NCI-H2171 treated with DMSO at 0.1 percent for 48 hours (cell line): ENCODE data around the gene NCAPH2.
A peak's percentile ranks its signal among the peaks of the same experiment; 100 is the strongest.
"Not testable (repeated sequence)": the region's sequence is repeated elsewhere in the genome, so short reads cannot be mapped to it uniquely, and the experiment has no call there.

Source experiments
- DNase-seq: peaks from one replicate; lab custom pipeline; 2025; lab: John Stamatoyannopoulos, UW

Gene NCAPH2

DNA sequence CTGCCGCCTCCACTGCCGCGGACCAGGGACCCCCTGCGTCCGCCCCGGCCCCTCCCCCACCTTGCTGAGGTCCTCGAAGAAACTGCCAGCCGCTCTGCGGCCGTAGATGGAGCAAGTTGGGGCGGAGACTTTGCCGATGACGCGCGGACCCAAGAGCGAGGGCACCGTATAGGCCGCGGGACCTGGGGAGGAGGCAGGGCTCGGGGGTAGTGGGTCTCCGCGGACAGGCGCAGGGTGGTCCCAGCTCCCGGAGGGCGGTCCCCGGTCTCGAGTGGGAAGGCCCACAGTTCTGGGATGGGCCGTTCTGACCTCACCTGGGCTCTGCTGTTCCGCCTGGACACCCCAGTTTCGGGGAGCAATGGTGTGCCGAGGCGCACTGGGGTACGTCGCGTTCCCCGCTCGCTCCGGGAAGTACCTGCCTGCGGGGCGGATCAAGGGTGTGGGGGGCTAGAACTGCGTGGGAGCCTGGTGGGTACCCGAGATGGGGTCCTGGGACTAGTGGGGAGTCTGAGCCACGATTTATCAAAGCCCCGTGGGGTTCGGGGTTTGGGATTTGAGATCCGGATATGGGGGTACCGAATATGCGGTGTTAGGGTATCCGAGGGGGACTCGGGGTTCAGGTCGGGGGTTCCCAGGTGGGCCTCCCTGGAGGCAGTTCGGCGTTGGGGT, 23.0 kb downstream of the NCAPH2 start:
- DNase-seq = peak; percentile 38

DNA sequence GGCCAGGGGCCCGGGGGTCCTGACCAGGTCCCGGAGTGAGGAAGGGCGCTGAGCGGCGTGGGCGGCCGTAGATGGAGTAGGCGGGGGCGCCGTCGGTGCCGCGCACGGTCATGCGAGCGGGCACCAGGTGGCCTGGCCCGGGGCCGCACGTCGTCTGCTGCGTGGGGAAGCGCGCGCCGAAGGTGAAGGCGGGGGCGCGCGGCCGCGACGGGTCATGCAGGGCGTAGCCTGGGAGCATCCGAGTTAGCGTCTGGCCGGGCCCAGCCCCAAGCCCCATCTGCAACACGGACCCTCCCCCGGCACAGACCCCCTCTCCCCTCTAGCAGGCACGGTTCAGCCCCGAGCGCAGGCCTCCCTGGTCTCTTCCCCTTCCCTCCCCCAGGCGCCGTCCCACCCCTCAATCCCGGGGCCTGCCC, 23.5 kb downstream of the NCAPH2 start:
- DNase-seq = no peak

DNA sequence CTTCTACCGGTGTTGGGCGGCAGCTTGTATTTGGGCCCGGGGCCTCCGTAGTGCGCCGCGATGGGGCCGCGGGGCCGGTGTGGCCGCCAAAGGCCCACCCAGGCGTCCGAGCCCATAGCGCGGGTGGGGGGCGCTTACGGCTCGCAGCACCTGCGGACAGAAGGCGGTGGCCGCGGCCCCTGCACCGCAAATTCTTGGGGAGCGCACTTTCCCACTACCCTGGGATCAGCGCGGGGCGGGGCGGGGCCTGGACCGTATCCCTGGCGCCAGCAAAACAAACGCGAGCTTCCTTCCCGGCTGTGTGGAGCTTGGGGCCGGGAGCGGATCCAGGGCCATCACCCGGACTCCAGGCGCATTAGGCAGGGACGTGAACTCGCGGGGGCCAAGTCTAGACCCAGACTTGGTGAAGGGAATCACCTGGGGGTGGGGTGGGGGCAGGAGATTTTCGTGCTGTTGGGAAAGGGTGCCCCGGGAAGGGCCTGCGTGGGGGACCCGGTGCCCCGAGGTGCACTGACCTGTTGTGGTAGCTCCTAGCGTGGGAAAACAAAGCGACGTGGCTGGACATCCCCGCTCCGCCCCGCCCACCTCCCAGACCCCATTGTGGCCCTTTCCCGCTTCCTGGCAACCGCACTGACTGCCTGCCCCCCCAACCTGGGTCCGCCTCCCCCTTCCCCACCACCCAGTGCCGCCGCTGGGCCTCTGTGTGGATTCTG, 24.1 kb downstream of the NCAPH2 start:
- DNase-seq = peak; percentile 34

- DNase-seq = no peak
These were observed 25.1 kb downstream of the NCAPH2 start for GRCh38 chr22:50532824-50533796.

DNA sequence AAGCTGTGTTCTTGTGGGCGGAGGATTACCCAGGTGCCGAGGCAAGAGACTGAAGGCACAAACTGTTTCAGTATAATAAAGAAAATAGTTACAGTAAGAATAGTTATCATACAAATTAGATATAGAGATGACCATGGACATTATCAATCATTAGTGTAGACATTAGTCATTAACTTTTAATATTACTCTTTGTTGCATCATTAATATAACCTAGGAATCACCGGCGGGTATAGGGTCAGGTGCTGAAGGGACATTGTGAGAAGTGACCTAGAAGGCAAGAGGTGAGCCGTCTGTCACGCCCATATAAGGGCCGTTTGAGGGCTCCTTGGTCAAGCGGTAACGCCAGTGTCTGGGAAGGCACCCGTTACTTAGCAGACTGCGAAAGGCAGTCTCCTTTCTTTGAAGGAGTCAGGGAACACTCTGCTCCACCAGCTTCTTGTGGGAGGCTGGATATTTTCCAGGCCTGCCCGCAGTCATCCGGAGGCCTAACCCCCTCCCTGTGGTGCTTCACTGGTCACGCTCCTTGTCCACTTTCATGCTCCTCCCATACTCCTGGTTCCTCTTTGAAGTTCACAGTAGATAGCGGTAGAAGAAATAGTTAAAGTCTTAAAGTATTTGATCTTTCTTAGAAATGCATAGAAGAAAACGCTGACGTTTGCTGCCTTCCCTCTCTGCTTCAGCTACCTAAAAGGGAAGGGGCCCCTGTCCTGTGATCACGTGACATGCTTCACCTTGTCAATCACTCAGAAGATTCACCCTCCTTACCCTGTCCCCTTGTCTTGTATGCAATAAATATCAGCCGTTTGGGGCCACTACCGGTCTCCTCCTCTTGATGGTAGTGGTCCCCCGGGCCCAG, 26.1 kb downstream of the NCAPH2 start:
- DNase-seq = not testable (repeated sequence)

- DNase-seq = no peak
These were observed 27.1 kb downstream of the NCAPH2 start for GRCh38 chr22:50535113-50535512.

- DNase-seq = no peak
These were observed 28.2 kb downstream of the NCAPH2 start for GRCh38 chr22:50536226-50536625.

DNA sequence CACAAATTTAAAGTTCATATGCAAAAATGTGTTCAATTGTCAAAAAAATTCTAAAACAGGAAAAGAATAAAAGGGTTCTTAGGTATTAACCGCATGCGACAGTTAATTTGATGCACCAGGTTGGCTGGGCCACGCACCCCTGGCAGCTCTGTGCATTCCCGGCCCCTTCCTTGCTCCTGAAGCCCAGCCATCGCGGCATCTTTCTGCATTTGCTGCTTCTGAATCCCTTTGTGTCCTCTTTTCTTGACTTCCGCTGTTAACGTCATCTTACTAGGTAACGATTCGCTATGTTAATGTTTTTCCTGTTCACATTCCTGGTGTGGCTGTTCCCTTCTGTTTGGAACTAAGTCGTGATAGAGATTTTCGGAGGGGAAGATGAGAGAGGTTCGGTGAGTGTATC, 29.7 kb downstream of the NCAPH2 start:
- no peak for DNase-seq

DNA sequence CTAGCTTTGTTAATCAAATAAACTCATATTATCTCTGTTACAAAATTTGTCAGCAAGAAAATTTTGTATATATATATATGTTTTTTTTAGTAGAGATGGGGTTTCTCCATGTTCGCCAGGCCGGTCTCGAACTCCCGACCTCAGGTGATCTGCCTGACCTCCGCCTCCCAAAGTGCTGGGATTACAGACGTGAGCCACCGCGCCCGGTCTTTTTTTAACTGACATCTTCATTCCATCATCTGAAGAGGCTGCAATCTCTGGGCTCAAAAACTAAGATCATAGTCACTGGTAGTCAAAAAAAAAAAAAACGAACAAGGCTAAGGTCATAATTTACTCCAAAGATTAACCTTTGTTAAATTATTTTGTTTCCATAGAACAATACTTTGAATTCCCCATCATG, 32.4 kb downstream of the NCAPH2 start:
- no peak for DNase-seq

DNA sequence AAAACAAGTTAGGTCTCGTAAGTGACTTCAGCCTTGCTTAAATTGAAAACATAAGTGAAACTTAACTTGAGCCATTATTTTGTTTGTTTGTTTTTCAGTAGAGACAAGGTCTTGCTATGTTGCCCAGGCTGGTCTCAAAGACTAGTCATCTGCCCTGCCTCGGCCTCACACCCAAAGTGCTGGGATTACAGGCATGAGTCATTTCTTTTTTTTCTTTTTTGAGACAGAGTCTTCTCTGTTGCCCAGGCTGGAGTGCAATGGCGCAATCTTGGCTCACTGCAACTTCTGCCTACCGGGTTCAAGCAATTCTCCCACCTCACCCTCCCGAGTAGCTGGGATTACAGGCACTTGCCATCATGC, 33.6 kb downstream of the NCAPH2 start:
- DNase-seq = not testable (repeated sequence)

- peak; percentile 25 for DNase-seq
These were observed 34.4 kb downstream of the NCAPH2 start for GRCh38 chr22:50542416-50542927.

DNA sequence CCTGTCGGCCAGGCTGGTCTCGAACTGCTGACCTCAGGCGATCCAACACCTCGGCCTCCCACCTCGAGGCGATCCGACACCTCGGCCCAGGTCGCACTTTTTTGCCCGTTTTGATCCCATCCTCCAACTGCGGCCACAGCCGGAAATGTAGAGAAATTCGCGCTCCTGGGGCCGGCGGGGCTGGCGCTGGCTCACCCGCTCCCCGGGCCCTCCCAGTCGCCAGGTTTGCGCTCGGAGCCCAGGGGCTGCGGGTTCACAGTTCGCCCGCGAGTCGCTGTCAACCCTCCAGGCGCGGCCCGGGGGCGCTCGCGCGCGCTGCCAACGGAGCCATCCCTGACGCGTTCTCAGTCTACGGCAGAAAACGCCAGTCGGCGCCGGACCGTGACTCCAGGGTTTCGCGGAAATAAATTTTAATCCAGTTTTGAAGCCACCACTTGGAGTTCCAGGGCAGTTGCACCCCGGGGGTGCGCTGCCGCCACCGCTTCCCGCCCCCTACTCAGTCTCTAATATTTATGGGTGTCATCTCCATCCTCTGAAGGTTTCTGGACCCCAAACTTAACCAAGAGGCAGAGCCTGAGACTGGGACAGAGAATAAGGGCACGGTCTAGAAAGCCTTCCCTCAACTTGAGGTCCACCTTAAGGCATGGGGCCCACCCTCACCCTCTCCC, 36.2 kb downstream of the NCAPH2 start:
- DNase-seq = peak; percentile 62

DNA sequence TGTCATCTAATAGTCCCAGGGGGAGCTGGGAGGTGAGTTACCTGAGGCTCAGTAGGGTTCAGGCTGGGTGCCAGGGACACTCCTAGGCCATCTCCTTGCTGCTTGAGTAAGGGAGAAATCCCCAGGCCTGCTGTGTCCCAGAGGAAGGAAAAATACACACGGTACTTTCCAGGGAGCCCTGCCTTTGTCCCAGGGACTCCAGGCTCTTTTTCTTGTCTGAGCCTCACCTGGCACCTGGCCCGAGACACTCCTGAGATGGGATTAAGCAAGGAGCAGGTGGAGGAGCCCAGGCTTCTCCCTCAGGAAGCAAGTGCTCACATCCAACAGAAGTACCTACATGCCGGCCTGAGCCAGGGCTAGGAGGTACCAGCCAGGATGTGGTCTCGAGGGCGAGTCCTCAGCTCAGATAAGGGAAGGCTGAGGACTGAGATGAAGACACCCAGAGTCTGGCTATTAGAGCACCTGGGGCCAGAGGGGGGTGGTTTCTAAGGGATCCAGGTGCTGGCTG, 36.8 kb downstream of the NCAPH2 start:
- peak; percentile 78 for DNase-seq

DNA sequence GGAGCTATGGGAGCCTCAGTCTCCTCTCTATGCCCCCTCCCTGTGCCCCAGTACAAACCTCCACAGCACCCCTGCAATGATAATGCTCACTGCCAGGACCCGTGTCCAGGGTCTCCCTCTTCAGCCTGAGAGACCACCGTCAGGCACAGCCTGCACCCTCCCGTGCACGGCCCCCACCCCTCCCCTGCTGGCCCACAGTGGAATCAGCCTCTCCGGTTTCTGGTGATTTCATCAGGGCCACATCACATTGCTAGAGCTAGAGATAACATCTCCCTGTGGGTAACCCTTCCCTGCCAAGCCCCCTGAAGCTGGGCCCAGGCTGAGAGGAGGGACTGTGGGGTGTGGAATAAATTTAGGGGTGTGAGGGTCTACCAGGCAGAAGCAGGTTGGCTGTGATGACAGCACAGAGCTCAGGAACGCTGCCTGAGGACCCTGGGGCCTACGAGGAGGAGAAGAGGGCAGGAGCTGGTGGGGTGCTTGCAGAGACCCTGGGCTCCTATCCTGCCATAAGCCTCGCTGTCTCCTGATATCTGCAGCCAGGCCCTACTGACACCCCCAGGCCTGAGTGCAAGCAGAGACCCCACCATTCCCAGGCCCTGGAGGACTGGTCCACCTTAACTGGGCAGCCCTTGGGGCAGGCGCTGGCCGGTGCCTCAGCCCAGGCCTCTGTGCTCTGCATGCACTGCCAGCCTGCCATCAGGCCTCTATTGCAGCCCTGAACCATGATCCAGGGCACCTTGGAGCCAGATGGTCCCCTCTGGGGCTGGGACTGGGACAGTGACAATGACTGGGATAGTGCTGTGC, 37.7 kb downstream of the NCAPH2 start, which contains the start of gene KLHDC7B:
Gene KLHDC7B (plus strand): TSS at position 378 of the 804 bp plus-strand sequence. CDS start 345 bp downstream, at position 723.
- DNase-seq = no peak

- DNase-seq = no peak
These were observed 38.6 kb downstream of the NCAPH2 start for GRCh38 chr22:50546326-50547262.

GRCh38 chr22:50547263-50547985, 39.4 kb downstream of the NCAPH2 start:
- DNase-seq = no peak

- no peak for DNase-seq
These were observed 40.3 kb downstream of the NCAPH2 start for GRCh38 chr22:50548040-50548920.
